IPS-15b (cell line): ENCODE measurements around the gene ARID1B.

Experiments
- H3K27me3 ChIP-seq: one replicate; pipeline ENCODE4 v1.6.1; 2013; ENCODE audit warnings: low read length; ENCODE audit not compliant: control insufficient read depth, insufficient read depth
- H3K36me3 ChIP-seq: one replicate; pipeline ENCODE4 v1.6.1; 2013; ENCODE audit warnings: low read length; ENCODE audit not compliant: control insufficient read depth, insufficient read depth
- H3K4me1 ChIP-seq: one replicate; pipeline ENCODE4 v1.6.1; 2013; ENCODE audit warnings: mild to moderate bottlenecking, low read length; ENCODE audit not compliant: control insufficient read depth, insufficient read depth
- H3K4me3 ChIP-seq: one replicate; pipeline ENCODE4 v1.5.1; 2013; ENCODE audit warnings: low read depth, low read length
- H3K9ac ChIP-seq: one replicate; pipeline ENCODE4 v1.6.1; 2013; ENCODE audit warnings: low read depth, mild to moderate bottlenecking, low read length
- H3K9me3 ChIP-seq: one replicate; pipeline ENCODE4 v1.6.1; 2013; ENCODE audit warnings: mild to moderate bottlenecking, low read length; ENCODE audit not compliant: control insufficient read depth, insufficient read depth

Gene ARID1B

DNA sequence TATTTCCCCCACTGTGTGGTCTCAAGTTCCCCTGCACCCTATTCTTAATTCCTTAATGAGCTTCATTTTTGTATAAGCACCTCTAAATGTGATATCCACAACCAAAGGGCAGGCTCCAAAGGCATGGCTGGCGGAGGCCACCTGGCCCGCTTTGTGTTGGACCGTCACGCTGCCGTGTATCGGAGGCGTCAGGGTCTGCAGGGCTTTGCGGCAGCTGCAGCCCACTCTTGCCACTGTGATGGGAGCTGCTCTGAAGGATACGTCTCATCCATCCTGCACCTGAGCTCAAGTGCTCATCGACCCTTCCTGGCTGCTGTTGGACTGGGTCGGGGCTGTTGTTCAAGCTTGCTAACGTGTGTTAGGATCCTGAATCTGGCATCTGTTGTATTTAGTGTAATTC, 177.6 kb downstream of the ARID1B start:
- no peaks in the 10 kb centered on the region for H3K27me3 ChIP-seq
- H3K9ac ChIP-seq: no peak overlapping the region

GRCh38 chr6:156955494-156956183, 178.5 kb downstream of the ARID1B start:
- Histone ChIP-seq H3K9me3 (no peaks in the 10 kb centered on the region), H3K27me3 (no peaks in the 10 kb centered on the region), H3K4me3 (no peak overlapping the region), H3K4me1 (peaks cover 13% of the 10 kb centered on the region), H3K9ac (no peak overlapping the region), H3K36me3 (no peaks in the 10 kb centered on the region)

More for the DNA sequence above, 177.6 kb downstream of the ARID1B start:
- Histone ChIP-seq H3K4me1 (peaks cover 15% of the 10 kb centered on the region), H3K36me3 (no peaks in the 10 kb centered on the region), H3K9me3 (no peaks in the 10 kb centered on the region), H3K4me3 (no peak overlapping the region)

DNA sequence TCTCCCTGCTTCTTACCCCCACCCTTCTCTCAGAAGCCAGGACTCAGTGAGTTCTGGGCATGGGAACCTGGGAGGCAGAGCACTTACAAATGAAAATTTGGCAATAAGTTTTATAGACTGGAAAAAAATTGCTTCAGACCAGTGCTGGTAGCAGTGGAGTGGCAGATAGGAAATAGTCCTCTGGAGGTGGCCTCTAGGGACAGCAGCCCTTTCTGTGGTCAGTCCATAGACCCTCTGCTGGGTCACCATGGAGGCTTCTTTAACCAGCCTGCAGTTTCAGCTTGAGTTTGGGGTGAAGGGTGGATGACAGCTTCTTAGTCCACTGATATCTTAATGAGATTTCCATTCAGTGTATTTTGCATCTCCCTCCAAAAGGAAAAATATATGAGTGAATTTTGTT, 179.1 kb downstream of the ARID1B start:
- no peaks in the 10 kb centered on the region for H3K9me3 ChIP-seq
- H3K36me3 ChIP-seq: no peaks in the 10 kb centered on the region
- no peak overlapping the region for H3K9ac ChIP-seq
- H3K4me3 ChIP-seq: no peak overlapping the region
- H3K4me1 ChIP-seq: peaks cover 13% of the 10 kb centered on the region
- no peaks in the 10 kb centered on the region for H3K27me3 ChIP-seq

DNA sequence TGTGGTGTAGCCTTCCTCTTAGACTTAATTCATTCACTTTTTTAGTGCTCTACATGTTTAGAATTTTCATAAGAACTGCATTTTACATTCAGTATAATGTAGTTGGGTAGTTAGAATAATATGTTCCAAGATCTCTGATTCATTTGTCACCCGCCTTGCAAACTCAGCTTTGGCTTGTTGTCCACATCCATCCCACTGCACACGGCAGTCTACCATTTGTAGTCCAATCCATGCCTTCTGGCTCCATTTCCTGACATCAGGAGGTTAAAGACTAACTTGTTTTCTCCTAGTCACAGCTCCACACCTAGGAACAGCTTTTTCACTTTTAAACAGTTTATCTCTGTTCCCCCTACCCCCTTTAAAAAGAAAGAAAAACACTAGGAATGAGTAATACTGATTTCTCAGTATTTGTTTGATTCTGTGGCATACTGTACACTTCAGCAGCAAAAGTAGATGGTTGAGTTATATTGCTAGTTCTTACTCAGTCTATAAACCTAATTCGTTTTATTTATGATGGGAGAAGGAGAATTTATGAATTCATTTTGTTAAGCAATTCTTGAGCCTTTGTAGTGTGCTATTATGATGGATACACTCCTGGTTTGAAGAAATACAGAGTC, 180.9 kb downstream of the ARID1B start:
- Histone ChIP-seq H3K9ac (no peak overlapping the region), H3K4me1 (peaks cover 8% of the 10 kb centered on the region), H3K9me3 (no peaks in the 10 kb centered on the region), H3K36me3 (no peaks in the 10 kb centered on the region), H3K27me3 (no peaks in the 10 kb centered on the region), H3K4me3 (no peak overlapping the region)

GRCh38 chr6:156960525-156960924, 183.3 kb downstream of the ARID1B start:
- peaks cover 21% of the 10 kb centered on the region for H3K4me1 ChIP-seq
- no peak overlapping the region for H3K4me3 ChIP-seq
- no peaks in the 10 kb centered on the region for H3K9me3 ChIP-seq
- no peaks in the 10 kb centered on the region for H3K36me3 ChIP-seq
- H3K27me3 ChIP-seq: no peaks in the 10 kb centered on the region
- no peak overlapping the region for H3K9ac ChIP-seq

DNA sequence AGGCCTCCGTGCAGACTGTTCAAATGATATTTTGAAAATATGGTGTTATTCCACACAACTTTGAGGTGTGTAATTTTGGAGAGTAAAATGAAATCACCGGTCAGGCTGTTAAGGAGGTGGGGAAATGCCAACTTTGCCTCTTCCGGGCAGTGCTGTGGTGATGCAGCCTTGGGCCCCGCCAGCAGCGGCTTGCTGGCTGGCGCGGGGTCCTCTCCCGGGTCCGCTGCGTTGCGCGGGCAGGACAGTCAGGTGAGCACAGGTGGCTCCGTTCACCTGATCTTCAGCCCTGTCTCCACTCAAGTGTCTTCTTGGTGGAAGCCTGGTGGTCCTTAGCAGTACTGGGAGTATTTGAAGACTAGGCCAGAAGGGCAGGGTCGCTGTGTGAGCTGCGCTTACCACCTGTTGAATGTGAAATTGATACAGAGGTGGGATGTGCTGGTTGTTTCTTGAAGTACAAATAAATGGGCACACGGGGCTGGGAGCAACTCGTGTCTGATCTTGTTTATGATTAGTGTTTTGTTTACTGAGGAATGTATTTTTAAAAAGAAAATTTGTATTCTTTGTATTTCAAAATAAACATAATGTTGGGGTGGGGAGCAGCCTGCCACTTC, 184.2 kb downstream of the ARID1B start:
- Histone ChIP-seq H3K9me3 (no peaks in the 10 kb centered on the region), H3K36me3 (no peaks in the 10 kb centered on the region)

DNA sequence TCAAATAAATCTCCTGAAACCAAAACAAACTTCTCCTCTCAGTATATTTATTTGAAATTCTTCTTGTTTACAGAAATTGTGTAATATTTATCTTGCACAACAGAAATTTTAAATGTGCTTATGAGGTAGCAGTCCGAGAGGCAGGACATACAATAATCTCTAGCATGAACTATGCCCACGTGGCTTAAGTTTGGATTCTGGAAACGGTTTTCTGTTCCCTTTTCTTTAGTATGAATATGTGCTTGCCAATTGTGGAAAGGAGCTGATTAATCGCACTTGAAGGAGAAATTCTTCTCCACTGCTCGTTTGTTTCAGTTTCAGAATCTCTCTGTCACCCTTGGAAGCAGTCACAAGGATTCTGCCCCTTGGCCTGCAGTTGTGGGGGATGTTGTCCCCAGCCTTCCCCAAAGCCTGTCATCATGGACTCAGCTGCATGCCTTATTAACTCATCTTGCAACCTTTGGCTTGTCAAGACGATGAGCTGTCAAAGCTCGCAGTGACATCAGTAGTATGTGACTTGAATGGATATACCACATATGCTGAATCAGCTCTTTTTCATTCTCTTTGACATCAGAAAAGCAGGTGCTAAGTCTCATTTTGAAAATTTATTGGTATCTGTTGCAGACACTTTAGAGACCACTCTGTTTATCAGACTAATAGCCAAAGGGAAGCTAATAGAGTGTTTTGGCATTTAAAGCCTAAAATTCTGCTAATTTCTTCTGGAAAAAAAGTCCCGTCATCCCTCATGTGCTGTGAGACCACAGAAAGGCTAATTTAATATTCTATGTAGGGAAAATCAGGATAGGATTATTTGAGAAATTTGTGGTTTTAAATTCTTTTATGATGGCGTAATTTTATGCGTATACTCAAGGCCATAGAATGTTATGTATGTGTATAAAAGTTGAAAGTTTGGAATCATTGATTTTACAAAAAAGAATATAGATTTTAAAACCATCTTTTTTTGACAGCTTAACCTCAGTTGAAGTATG, 186.8 kb downstream of the ARID1B start:
- Histone ChIP-seq H3K36me3 (no peaks in the 10 kb centered on the region), H3K27me3 (no peaks in the 10 kb centered on the region), H3K4me3 (no peak overlapping the region), H3K4me1 (peaks cover 36% of the 10 kb centered on the region), H3K9ac (no peak overlapping the region), H3K9me3 (no peaks in the 10 kb centered on the region)

More for the DNA sequence above, 184.2 kb downstream of the ARID1B start:
- Histone ChIP-seq H3K27me3 (no peaks in the 10 kb centered on the region), H3K4me1 (peaks cover 25% of the 10 kb centered on the region), H3K4me3 (no peak overlapping the region), H3K9ac (no peak overlapping the region)

DNA sequence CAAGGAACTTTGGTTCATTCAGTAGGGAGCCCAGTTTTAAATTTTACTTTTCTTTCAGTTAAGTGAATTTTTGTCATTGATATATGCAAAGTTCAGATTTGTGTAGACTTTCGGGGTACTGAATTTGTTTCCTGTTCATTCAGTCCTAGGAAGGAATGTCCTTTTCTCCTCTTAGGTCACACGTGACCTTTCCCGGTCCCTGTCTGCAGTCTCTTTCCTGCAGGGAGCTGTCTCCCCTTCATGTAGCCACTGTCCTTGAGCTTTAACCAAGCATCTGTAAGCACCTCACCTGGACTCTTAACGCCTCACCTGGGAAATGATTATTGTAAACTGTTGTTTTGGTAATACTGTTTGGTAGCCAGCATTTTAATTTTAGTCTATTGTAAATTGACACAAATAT, 190.7 kb downstream of the ARID1B start:
- Histone ChIP-seq H3K4me1 (peaks cover 42% of the 10 kb centered on the region), H3K36me3 (no peaks in the 10 kb centered on the region), H3K4me3 (no peak overlapping the region), H3K27me3 (no peaks in the 10 kb centered on the region), H3K9ac (no peak overlapping the region), H3K9me3 (no peaks in the 10 kb centered on the region)

DNA sequence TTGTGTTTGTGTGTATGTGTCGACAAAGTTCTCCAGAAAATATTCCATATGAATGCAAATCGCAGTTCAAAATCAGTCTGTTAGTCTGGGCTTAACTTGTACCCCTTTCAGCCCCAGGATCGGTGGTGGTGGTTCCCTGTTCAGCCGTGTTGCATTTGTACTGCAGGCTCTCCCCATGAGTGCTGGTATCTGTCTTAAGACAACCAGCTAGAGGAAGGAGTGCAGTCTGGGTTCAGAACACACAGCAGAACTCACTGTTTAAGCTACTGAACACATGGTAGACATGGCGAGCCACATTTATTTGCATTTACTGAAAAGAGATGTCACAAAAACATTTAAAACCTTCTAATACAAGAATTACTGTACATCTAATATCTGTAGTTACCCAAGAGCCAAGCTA, 192.1 kb downstream of the ARID1B start:
- Histone ChIP-seq H3K9me3 (no peaks in the 10 kb centered on the region), H3K4me3 (no peak overlapping the region), H3K4me1 (peaks cover 39% of the 10 kb centered on the region), H3K9ac (no peak overlapping the region), H3K36me3 (no peaks in the 10 kb centered on the region), H3K27me3 (no peaks in the 10 kb centered on the region)

DNA sequence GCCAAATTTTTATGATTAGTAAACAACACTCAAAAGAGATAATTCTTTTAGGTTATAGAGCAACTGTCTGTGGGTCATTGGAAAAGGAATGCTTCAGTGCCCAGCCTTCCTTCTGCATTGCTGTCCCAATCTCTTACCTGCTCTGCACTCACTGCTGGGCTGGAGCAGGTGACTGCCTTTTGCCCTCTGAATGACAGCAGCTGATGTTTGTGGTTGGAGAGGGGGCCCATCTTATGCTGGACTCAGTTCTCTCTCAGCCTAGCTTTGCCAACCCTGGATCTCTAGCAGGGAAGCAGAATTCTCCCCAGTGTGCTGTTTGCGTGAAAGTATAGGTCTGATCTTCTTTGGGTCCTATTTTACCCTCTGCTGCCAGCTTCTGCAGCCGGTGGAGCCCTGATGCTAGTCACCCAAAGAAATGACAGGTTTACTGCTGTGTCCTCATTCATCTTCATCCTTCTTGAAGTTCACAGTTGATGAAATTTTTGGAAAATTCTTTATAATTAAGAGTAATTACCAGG, 193.5 kb downstream of the ARID1B start:
- no peak overlapping the region for H3K4me3 ChIP-seq
- H3K9me3 ChIP-seq: no peaks in the 10 kb centered on the region
- no peak overlapping the region for H3K9ac ChIP-seq
- H3K4me1 ChIP-seq: peaks cover 38% of the 10 kb centered on the region
- no peaks in the 10 kb centered on the region for H3K27me3 ChIP-seq
- H3K36me3 ChIP-seq: no peaks in the 10 kb centered on the region

DNA sequence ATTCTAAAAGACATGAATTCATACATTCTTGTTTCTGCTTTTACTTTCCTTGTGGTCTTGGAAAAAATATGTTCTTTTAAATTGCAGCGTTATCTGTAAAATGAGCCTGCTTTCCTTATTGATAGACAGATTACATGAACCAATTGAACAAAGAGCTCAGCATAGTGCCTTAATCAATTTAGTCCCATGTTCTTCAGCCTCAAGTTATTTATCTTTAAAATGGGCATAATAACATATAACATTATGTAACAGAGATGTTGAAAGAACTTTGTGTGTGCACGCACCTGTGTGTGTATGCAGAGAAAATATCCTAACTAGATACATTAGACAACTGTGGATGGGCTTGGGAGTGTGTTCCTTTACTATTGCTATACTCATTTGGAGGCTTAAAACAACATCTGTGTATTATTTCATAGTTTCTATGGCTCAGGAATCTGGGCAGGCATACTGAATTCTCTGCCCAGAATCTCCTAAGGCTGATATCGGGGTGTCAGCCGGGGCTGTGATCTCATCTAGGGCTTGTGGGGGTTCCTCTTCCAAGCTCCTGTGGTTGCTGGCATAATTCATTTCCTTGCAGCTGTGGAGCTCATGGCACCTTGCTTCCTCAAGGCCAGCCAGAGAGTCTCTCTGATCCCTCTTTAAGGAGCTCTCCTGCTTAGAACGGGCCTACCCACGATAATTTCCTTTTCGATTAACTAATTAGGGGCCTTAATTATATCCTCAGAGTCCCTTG, 194.1 kb downstream of the ARID1B start:
- Histone ChIP-seq H3K27me3 (no peaks in the 10 kb centered on the region), H3K36me3 (no peaks in the 10 kb centered on the region), H3K9me3 (no peaks in the 10 kb centered on the region), H3K4me1 (peaks cover 39% of the 10 kb centered on the region), H3K9ac (no peak overlapping the region), H3K4me3 (no peak overlapping the region)
